Measurements from ENCODE around the gene SGMS1. TPM values are rescaled to one million over a fixed set of nuclear protein-coding genes. Genes with fewer than 3 reads are reported as not detected.

Gene SGMS1
- total RNA-seq, 1 donor from 2014 or later = 25.6 TPM

DNA sequence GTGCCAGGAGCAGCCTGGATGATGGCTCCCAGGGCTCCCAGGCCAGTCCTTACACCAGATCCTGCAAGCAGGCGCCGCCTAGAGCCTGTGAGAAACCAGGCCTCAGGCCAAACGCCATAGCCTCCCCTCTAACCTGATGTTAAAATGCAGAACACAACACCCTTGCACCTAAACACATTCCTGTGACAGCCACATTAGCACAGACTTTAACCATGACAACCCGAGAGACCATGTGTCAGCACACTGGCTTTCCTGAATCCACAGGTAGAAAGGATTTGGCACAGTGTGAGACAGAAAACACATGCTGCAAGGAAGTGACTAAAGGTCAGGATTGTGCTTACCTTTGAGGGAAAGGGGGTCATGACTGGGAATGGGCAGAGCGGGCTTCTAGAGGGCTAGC lies 59.9 kb downstream of the SGMS1 start:
- no peaks in the 10 kb centered on the region for H3K27me3 Mint-ChIP-seq (ENCODE audit: low read depth, unreplicated experiment)
- TF ChIP-seq, protein P1, sequence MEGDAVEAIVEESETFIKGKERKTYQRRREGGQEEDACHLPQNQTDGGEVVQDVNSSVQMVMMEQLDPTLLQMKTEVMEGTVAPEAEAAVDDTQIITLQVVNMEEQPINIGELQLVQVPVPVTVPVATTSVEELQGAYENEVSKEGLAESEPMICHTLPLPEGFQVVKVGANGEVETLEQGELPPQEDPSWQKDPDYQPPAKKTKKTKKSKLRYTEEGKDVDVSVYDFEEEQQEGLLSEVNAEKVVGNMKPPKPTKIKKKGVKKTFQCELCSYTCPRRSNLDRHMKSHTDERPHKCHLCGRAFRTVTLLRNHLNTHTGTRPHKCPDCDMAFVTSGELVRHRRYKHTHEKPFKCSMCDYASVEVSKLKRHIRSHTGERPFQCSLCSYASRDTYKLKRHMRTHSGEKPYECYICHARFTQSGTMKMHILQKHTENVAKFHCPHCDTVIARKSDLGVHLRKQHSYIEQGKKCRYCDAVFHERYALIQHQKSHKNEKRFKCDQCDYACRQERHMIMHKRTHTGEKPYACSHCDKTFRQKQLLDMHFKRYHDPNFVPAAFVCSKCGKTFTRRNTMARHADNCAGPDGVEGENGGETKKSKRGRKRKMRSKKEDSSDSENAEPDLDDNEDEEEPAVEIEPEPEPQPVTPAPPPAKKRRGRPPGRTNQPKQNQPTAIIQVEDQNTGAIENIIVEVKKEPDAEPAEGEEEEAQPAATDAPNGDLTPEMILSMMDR (IDR thresholded peaks at IDR 0.05; ENCODE audit: insufficient read depth, low read depth, low read length) = no peak
- no peak for TF ChIP-seq EZH2 (IDR thresholded peaks at IDR 0.05; ENCODE audit: insufficient read depth, low read length)
- Histone ChIP-seq H3K4me3 (ENCODE audit: insufficient read depth, low read depth, low read length) (no peak overlapping the region), H2AFZ (ENCODE audit: low read depth, low read length) (no peak overlapping the region), H3K27ac (ENCODE audit: low read depth, low read length) (no peak overlapping the region), H3K9ac (ENCODE audit: low read length) (no peak overlapping the region), H3K4me1 (ENCODE audit: insufficient read depth, low read length) (peaks cover 3% of the 10 kb centered on the region), H3K79me2 (ENCODE audit: insufficient read depth, low read length) (no peaks in the 10 kb centered on the region), H4K20me1 (ENCODE audit: insufficient read depth, low read length) (peaks cover 11% of the 10 kb centered on the region), H3K36me3 (ENCODE audit: insufficient read depth, low read length) (no peaks in the 10 kb centered on the region), H3K9me3 (ENCODE audit: insufficient read depth, low read depth, low read length) (no peaks in the 10 kb centered on the region), H3K4me2 (ENCODE audit: low read length) (no peak overlapping the region), H3K27me3 (ENCODE audit: insufficient read depth, low read length) (no peaks in the 10 kb centered on the region)
- H3K4me1 Mint-ChIP-seq (ENCODE audit: low read depth, unreplicated experiment) = peaks cover 8% of the 10 kb centered on the region
- H3K27ac Mint-ChIP-seq (ENCODE audit: unreplicated experiment) = no peak overlapping the region
- FAIRE-seq (no peak), DNase-seq (ENCODE audit: low read depth) (no peak)
- no peak overlapping the region for H3K4me3 Mint-ChIP-seq (ENCODE audit: unreplicated experiment)
- H3K36me3 Mint-ChIP-seq (ENCODE audit: low read depth, unreplicated experiment) = no peaks in the 10 kb centered on the region
- H3K9me3 Mint-ChIP-seq (ENCODE audit: unreplicated experiment) = no peaks in the 10 kb centered on the region

DNA sequence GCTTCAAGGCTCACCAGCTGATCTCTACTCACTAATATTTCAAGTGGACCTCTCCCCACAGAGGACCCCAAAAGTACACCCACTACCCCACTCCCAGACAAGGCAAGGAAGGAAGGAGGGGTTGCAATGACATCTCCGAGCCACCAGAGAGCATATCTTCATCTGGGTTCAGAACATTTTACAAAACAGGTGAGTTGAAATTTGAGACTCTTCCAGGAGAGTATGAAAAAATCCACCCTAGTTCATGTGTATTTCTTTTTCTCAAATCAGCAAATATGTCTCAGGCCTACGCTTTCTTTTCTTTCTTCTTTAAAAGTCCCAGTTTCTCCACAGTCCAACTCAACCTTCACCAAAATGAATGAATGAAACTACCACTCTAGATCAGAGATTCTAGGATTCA lies 61.9 kb downstream of the SGMS1 start:
- no peaks in the 10 kb centered on the region for H3K36me3 Mint-ChIP-seq (ENCODE audit: low read depth, unreplicated experiment)
- no peaks in the 10 kb centered on the region for H3K9me3 Mint-ChIP-seq (ENCODE audit: unreplicated experiment)
- Histone ChIP-seq H3K9ac (ENCODE audit: low read length) (no peak overlapping the region), H3K36me3 (ENCODE audit: insufficient read depth, low read length) (no peaks in the 10 kb centered on the region), H3K9me3 (ENCODE audit: insufficient read depth, low read depth, low read length) (no peaks in the 10 kb centered on the region), H3K4me3 (ENCODE audit: insufficient read depth, low read depth, low read length) (no peak overlapping the region), H3K27me3 (ENCODE audit: insufficient read depth, low read length) (no peaks in the 10 kb centered on the region), H3K4me1 (ENCODE audit: insufficient read depth, low read length) (peaks cover 5% of the 10 kb centered on the region), H3K4me2 (ENCODE audit: low read length) (no peak overlapping the region), H3K79me2 (ENCODE audit: insufficient read depth, low read length) (no peaks in the 10 kb centered on the region), H3K27ac (ENCODE audit: low read depth, low read length) (no peak overlapping the region), H2AFZ (ENCODE audit: low read depth, low read length) (no peak overlapping the region), H4K20me1 (ENCODE audit: insufficient read depth, low read length) (peaks cover 5% of the 10 kb centered on the region)
- TF ChIP-seq, protein P1 (IDR thresholded peaks at IDR 0.05; ENCODE audit: insufficient read depth, low read depth, low read length) = peak; percentile 43
- no peak for TF ChIP-seq EZH2 (IDR thresholded peaks at IDR 0.05; ENCODE audit: insufficient read depth, low read length)
- H3K4me1 Mint-ChIP-seq (ENCODE audit: low read depth, unreplicated experiment) = peaks cover 9% of the 10 kb centered on the region
- FAIRE-seq (no peak), DNase-seq (ENCODE audit: low read depth) (no peak)
- no peak overlapping the region for H3K27ac Mint-ChIP-seq (ENCODE audit: unreplicated experiment)
- H3K4me3 Mint-ChIP-seq (ENCODE audit: unreplicated experiment) = no peak overlapping the region
- no peaks in the 10 kb centered on the region for H3K27me3 Mint-ChIP-seq (ENCODE audit: low read depth, unreplicated experiment)

DNA sequence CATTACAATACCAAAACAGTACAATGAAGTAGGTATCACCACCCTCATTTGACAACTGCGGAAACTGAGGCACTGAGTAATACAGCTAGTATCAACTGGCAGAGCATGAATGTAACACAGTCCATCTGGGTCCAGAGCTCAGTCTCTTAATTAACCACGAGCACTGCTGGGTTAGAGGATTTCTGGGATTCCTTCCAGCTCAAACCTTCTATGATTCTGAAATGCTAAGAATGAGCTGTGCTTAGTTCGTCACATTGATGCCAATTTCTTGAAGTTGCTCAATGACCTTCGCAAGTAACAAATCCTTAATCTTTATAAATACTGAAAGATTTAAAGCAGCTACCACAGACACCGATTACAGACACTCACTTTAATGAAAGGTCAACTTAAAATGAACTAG lies 62.5 kb downstream of the SGMS1 start:
- Histone ChIP-seq H3K79me2 (ENCODE audit: insufficient read depth, low read length) (no peaks in the 10 kb centered on the region), H2AFZ (ENCODE audit: low read depth, low read length) (no peak overlapping the region)
- FAIRE-seq = peak; percentile 66

More for the DNA sequence above, 62.5 kb downstream of the SGMS1 start:
- Histone ChIP-seq H3K36me3 (ENCODE audit: insufficient read depth, low read length) (no peaks in the 10 kb centered on the region), H3K9ac (ENCODE audit: low read length) (no peak overlapping the region), H3K9me3 (ENCODE audit: insufficient read depth, low read depth, low read length) (no peaks in the 10 kb centered on the region), H4K20me1 (ENCODE audit: insufficient read depth, low read length) (peaks cover 7% of the 10 kb centered on the region), H3K27ac (ENCODE audit: low read depth, low read length) (no peak overlapping the region), H3K4me1 (ENCODE audit: insufficient read depth, low read length) (peaks cover 10% of the 10 kb centered on the region), H3K4me3 (ENCODE audit: insufficient read depth, low read depth, low read length) (no peak overlapping the region), H3K27me3 (ENCODE audit: insufficient read depth, low read length) (no peaks in the 10 kb centered on the region), H3K4me2 (ENCODE audit: low read length) (peak overlapping the region; percentile 12)
- TF ChIP-seq, protein P1 (IDR thresholded peaks at IDR 0.05; ENCODE audit: insufficient read depth, low read depth, low read length) = no peak
- TF ChIP-seq EZH2 (IDR thresholded peaks at IDR 0.05; ENCODE audit: insufficient read depth, low read length) = no peak
- no peaks in the 10 kb centered on the region for H3K9me3 Mint-ChIP-seq (ENCODE audit: unreplicated experiment)
- H3K27ac Mint-ChIP-seq (ENCODE audit: unreplicated experiment) = no peak overlapping the region
- no peaks in the 10 kb centered on the region for H3K27me3 Mint-ChIP-seq (ENCODE audit: low read depth, unreplicated experiment)
- DNase-seq (ENCODE audit: low read depth) = peak; percentile 96
- H3K36me3 Mint-ChIP-seq (ENCODE audit: low read depth, unreplicated experiment) = no peaks in the 10 kb centered on the region
- H3K4me1 Mint-ChIP-seq (ENCODE audit: low read depth, unreplicated experiment) = peaks cover 14% of the 10 kb centered on the region
- no peak overlapping the region for H3K4me3 Mint-ChIP-seq (ENCODE audit: unreplicated experiment)
